ENCODE data around the gene TMEM220.

TMEM220 gene

DNA sequence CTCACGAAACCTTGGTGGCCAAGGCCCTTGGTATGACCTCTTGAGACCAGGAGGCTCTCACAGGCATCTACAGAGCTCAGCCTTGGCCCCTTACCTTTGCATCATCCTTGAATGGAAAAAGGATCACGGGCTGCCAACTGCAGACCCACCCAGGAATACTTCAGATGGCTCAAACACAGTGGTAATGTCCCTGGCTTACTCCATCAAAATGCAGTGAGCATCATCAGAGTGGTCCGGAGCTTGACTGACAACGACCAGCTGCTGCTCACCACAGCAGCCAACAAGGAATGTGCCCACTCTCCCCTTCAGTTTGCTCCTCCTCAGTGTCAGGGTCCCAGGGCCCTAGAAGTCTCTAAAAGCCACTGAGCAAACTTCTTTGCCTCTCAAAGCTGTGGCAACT lies 55.1 kb downstream of the TMEM220 start:
- H3K79me2 ChIP-seq (ENCODE audit: low read length), result no peaks in the 10 kb centered on the region
- H3K9me3 ChIP-seq (replicated peaks; ENCODE audit: insufficient read depth, low read length), result no peaks in the 10 kb centered on the region
- no peaks in the 10 kb centered on the region for H3K9me2 ChIP-seq (replicated peaks; ENCODE audit: insufficient read depth, low read length)
- H2AFZ ChIP-seq (ENCODE audit: low read length), result no peak overlapping the region
- no peaks in the 10 kb centered on the region for H3K4me1 ChIP-seq (ENCODE audit: low read length)
- no peak for DNase-seq
- no peaks in the 10 kb centered on the region for H3K27me3 ChIP-seq (replicated peaks; ENCODE audit: insufficient read depth, low read length)
- H3K36me3 ChIP-seq (replicated peaks; ENCODE audit: insufficient read depth, low read length), result no peaks in the 10 kb centered on the region; the same call in 1 of the 2 replicates
- H4K20me1 ChIP-seq (ENCODE audit: insufficient read depth, low read length), result no peaks in the 10 kb centered on the region
- H3F3A ChIP-seq (ENCODE audit: insufficient read depth, low read length), result no peaks in the 10 kb centered on the region
- no peak overlapping the region for H3K4me3 ChIP-seq (ENCODE audit: low read length)
- H3K4me2 ChIP-seq (ENCODE audit: low read depth, low read length), result no peak overlapping the region
- no peak overlapping the region for H3K27ac ChIP-seq (ENCODE audit: low read length)
- TF ChIP-seq, protein P1, sequence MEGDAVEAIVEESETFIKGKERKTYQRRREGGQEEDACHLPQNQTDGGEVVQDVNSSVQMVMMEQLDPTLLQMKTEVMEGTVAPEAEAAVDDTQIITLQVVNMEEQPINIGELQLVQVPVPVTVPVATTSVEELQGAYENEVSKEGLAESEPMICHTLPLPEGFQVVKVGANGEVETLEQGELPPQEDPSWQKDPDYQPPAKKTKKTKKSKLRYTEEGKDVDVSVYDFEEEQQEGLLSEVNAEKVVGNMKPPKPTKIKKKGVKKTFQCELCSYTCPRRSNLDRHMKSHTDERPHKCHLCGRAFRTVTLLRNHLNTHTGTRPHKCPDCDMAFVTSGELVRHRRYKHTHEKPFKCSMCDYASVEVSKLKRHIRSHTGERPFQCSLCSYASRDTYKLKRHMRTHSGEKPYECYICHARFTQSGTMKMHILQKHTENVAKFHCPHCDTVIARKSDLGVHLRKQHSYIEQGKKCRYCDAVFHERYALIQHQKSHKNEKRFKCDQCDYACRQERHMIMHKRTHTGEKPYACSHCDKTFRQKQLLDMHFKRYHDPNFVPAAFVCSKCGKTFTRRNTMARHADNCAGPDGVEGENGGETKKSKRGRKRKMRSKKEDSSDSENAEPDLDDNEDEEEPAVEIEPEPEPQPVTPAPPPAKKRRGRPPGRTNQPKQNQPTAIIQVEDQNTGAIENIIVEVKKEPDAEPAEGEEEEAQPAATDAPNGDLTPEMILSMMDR (IDR thresholded peaks at IDR 0.05; ENCODE audit: low read length), result no peak
- TF ChIP-seq EZH2phosphoT487 (IDR thresholded peaks at IDR 0.05; ENCODE audit: low read length) (no peak), EZH2 (optimal IDR thresholded peaks at IDR 0.05; ENCODE audit: low read depth, low read length) (no peak)
- no peak overlapping the region for H3K9ac ChIP-seq (ENCODE audit: low read length)

DNA sequence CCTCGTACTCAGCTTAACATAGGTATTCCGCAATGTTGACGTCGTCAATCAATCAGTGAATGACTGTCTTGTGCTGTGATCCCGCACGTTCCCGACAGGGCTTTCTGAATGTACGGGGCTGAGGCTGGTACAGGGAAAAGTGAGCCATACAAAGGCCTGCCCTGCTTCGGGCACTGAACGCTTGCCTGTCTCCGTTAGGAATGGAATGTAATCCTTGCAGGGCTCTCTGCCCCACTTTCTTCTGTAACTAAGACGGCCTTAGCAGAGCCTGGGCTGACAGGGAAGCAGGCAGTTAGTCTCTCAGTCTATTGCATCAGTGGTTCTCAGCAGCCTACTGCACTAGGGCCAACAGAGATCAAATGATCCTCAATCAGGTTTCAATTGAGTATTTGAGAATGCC lies 56.5 kb downstream of the TMEM220 start:
- Histone ChIP-seq H3K9me2 (replicated peaks; ENCODE audit: insufficient read depth, low read length) (no peaks in the 10 kb centered on the region), H3K27ac (ENCODE audit: low read length) (no peak overlapping the region), H2AFZ (ENCODE audit: low read length) (no peak overlapping the region), H4K20me1 (ENCODE audit: insufficient read depth, low read length) (no peaks in the 10 kb centered on the region), H3K4me1 (ENCODE audit: low read length) (no peaks in the 10 kb centered on the region), H3K4me3 (ENCODE audit: low read length) (no peak overlapping the region), H3K9me3 (replicated peaks; ENCODE audit: insufficient read depth, low read length) (no peaks in the 10 kb centered on the region), H3K79me2 (ENCODE audit: low read length) (no peaks in the 10 kb centered on the region), H3K9ac (ENCODE audit: low read length) (no peak overlapping the region), H3K4me2 (ENCODE audit: low read depth, low read length) (no peak overlapping the region), H3F3A (ENCODE audit: insufficient read depth, low read length) (no peaks in the 10 kb centered on the region), H3K36me3 (replicated peaks; ENCODE audit: insufficient read depth, low read length) (no peaks in the 10 kb centered on the region), H3K27me3 (replicated peaks; ENCODE audit: insufficient read depth, low read length) (no peaks in the 10 kb centered on the region)
- TF ChIP-seq EZH2 (optimal IDR thresholded peaks at IDR 0.05; ENCODE audit: low read depth, low read length), result no peak
- TF ChIP-seq, protein P1 (IDR thresholded peaks at IDR 0.05; ENCODE audit: low read length), result no peak
- TF ChIP-seq EZH2phosphoT487 (IDR thresholded peaks at IDR 0.05; ENCODE audit: low read length), result no peak
- no peak for DNase-seq

DNA sequence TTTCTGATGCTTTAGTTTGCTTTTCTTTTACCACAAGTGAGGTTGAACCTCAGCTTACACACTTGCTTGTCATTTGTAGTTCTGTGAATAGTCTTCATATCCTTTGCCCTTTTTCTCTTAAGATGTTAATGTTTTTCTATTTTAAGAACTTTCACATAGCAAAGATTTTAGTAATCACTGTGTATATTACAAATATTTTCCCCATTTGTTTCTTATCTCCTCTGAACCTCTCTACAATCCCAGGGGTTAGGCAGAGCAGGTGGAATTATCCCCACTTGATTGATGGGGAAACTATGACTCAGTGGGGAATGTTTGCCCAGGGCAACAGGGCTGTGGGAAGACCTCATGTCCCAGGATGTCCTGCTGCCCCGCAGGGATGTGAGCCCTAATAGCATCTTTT lies 61.0 kb downstream of the TMEM220 start:
- Histone ChIP-seq H3K9me3 (replicated peaks; ENCODE audit: insufficient read depth, low read length) (no peaks in the 10 kb centered on the region), H3K4me1 (ENCODE audit: low read length) (no peaks in the 10 kb centered on the region), H3F3A (ENCODE audit: insufficient read depth, low read length) (no peaks in the 10 kb centered on the region), H3K9ac (ENCODE audit: low read length) (no peak overlapping the region), H4K20me1 (ENCODE audit: insufficient read depth, low read length) (no peaks in the 10 kb centered on the region), H3K27me3 (replicated peaks; ENCODE audit: insufficient read depth, low read length) (no peaks in the 10 kb centered on the region), H3K4me2 (ENCODE audit: low read depth, low read length) (no peak overlapping the region), H3K79me2 (ENCODE audit: low read length) (no peaks in the 10 kb centered on the region), H3K4me3 (ENCODE audit: low read length) (no peak overlapping the region), H3K36me3 (replicated peaks; ENCODE audit: insufficient read depth, low read length) (no peaks in the 10 kb centered on the region), H3K9me2 (replicated peaks; ENCODE audit: insufficient read depth, low read length) (no peaks in the 10 kb centered on the region), H2AFZ (ENCODE audit: low read length) (no peak overlapping the region), H3K27ac (ENCODE audit: low read length) (no peak overlapping the region)
- TF ChIP-seq EZH2phosphoT487 (IDR thresholded peaks at IDR 0.05; ENCODE audit: low read length), result no peak
- TF ChIP-seq EZH2 (optimal IDR thresholded peaks at IDR 0.05; ENCODE audit: low read depth, low read length), result no peak
- TF ChIP-seq, protein P1 (IDR thresholded peaks at IDR 0.05; ENCODE audit: low read length), result no peak
- DNase-seq, result no peak

Measured in MM.1S (cell line).